HG03280 (cell line): ENCODE measurements around the gene CCL22.
"Not testable (repeated sequence)": the region's sequence is repeated elsewhere in the genome, so short reads cannot be mapped to it uniquely, and the experiment has no call there.

Experiments
- ATAC-seq: cut with Tn5 transposase; IDR thresholded peaks from one replicate; pipeline ENCODE4 v1.9.1; 2021; ENCODE audit warnings: mild to moderate bottlenecking, moderate library complexity; ENCODE audit not compliant: unreplicated experiment

The CCL22 gene, protein sequence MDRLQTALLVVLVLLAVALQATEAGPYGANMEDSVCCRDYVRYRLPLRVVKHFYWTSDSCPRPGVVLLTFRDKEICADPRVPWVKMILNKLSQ

DNA sequence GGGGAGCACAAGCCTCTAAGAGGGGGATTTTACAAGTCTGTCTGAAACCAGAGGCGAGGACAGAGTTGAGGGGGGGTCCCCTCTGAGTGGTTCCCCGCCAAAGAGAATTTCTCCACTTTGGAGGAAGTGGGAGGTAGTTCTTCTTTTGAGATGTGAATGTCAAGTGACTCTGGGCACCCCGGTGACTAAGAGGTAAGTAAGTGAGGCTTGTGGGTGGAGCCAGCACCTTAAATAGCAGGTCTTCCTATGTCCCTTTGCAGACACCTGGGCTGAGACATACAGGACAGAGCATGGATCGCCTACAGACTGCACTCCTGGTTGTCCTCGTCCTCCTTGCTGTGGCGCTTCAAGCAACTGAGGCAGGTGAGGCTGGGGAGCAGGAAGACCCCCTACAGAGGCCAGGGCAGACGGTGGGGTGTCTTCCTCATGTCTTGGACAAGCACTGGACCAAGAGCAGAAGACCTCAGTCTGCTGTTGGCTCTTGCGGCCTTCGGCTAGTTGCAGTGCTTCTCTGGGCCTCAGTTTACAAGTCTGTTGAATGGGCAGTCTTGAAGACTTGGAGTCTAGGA is at the start of gene CCL22:
CCL22 (plus strand) TSS at position 257 of the 569 bp plus-strand sequence; CDS start at position 291, 34 bp downstream.
- ATAC-seq = no peak

DNA sequence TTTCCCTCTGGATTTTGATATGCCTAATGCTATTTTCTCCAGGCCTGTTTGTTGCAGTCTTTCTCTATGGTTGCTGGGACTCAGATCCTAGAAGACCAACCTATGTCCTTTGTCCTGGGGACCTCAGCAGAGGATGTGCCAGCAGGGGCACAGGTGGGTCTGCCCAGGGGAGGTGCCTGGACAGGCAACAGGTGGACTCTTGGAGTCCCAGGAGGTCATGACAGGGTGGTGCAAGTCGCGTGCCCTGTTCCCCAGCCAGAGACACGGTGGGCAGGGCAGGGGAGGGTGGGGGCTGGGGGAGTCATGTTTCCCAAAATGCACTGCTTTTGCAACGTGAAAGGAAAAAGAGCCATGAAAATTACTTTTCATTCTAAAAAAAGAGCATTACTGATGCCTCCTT is 47.8 kb upstream of the CCL22 start:
- no peak for ATAC-seq

DNA sequence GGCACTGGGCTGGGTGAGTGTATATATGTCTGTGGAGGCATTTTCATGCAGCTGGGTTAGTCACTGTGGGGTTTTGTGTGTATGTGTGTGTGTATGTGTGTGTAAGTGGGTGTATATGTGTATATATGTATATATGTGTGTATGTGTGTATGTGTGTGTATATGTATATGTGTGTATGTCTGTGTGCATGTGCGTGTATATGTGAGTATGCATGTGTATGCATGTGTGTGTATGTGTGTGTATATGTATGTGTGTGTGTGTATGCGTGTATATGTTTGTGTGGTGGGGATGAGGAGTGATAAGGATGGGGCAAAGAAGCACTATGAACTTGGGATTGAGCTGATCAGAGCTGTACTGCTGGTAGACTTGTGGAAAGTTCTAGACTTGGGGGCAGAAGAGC is 45.1 kb upstream of the CCL22 start:
- no peak for ATAC-seq

DNA sequence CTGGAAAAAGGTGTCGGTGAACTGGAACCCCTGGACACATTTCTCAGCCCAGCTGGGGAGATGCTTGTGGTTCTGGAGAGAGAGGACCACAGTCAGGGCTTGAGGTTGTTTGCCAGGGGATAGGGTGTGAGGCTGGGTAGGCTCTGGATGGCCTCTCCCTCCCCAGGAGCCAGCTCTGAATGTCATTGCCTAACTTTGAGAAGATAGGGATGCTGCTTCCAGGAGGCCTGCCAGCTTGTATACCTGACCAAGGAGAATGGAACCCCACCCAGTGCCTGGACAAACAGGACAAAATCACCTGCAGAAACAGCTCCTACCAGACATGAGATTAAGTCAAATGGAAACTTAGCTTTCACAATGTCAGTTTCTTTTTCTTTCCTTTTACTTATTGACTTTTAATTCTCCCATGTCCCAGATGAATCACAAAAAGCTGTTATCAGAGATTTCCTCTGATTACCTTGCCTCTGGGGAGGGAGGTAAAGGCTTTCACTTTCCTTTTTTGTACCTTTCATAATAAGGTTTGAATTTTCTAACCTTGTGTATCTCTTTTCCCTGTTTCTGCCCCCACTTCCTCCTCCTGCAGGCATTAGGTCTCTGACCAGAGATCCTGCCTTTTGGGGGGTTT is 44.3 kb upstream of the CCL22 start:
- no peak for ATAC-seq

DNA sequence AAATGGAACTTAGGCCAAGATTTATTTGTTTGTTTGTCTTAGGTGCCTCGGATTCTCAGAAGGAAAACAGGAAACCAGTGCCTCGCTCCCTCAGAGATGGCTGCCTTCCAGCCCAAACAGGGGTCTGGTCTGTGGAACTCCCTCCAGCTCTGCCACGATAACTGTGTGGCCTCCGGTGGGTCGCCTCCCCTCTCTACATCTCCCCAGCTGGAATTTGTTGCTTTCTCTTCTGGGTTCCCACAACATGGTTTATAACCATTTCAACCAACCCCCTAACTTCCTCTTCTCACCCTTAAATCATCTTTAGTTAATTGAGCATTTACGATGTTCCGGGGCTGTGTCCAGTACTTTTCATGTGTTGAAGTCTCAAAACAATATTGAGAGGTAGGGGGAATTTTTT is 43.2 kb upstream of the CCL22 start:
- no peak for ATAC-seq

DNA sequence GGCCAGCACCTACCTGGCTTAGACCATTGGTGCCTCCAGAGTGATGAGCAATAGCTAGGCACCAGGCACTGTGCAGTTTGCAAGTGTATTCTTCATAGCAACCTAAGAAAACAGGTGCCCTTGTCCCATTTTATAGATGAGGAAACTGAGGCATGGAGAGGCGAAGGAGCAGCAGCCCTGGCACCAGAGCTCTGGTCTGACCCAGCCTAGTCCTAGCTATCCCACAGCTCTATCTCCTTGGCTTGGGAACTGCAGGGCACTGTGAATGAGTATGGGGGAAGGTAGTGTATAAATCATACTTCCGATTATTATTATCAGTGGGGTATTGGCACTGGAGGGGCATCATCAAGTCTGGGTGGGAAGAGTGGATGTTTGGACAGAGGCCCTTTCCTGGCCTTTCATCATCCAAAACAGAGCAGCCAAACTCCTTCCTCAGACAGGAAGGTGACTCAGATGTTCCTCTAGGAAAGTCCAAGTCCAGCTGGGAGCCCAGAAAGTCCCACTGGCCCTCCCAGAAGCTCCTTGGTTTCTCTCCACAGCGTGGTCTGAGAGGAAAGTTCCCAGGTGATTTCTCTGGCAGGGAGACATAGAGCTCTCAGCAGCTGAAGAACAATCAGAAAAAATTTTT is 42.1 kb upstream of the CCL22 start:
- no peak for ATAC-seq

DNA sequence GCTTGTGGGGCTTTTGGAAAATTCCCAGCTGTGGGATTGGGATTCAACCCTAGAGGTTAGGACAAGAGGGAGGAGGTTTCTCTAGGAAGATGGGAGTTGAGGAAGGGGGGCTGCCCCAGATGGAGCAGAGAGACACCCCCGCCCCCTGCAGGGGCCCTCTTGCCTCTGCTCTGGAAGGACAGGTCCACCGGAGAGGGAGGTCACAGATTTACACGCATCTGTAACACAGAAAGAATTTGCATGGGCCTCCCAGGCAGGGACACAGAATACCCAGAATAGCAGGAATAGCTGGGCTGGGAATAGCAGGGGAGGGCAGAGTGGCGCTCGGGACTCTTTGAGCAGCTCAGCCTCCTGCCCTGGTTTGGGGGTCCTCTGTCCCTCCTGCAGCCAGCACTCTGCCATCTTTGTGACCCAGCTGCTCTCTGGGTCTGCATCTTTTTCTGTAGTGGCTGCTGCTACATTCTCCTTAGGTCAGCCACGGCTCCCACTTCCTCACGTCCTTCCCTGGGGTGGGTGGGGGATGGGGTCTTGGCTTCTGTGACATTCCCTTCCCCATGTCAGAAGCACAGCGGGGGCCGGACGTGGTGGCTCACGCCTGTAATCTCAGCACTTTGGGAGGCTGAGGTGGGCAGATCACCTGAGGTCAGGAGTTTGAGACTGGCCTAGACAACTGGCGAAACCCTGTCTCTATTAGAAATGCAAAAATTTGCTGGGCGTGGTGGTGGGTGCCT is 40.2 kb upstream of the CCL22 start:
- no peak for ATAC-seq

DNA sequence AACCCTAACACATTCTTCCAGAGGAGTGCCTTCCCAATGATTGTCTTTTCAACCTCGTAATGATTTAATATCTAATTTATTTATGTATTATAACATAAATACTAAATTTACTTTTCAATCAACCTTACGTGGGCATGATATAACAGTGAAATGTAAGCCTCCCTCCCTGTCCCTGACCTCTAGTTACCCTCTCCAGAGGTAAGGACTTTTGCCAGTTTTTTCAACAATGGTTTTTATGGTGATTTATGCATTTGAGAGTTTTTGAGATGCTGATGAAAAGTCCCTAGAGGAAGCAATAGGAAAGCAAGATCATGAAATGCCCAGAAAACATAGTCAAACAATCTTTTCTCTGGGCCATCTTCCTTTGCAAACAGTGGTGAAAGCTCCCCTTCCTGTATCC is 38.9 kb upstream of the CCL22 start:
- no peak for ATAC-seq

DNA sequence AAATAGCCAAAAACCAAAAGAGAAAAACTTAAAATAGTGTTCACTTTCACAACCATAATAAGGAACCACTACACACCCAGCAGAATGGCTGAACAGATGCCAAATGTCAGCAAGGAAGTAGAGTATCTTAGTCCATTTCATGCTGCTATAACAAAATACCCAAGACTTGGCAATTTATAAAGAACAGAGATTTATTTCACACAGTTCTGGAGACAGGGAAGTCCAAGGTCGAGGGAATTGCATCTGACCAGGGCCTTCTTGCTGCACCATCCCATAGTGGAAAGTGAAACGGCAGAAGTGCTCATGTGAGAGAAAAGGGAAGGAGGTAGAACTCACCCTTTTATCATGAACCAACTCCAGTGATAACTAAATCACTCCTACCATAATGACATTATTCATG is 33.8 kb upstream of the CCL22 start:
- ATAC-seq = no peak

DNA sequence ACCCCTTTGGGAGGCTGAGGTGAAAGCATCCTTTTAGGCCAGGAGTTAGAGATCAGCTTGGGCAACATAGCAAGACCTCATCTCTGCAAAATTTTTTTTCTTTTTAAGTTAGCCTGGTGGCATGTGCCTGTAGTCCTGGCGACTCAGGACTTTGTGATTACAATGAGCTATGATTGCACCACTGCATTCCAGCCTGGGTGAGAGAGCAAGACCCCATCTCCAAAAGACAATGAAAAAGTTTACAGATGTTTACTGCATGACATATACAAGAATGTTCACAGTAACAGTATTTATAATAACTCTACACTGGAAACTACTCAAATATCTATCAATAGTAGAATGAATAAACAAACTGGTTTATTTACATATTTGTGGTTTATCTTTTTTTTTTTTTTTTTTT is 33.1 kb upstream of the CCL22 start:
- ATAC-seq = no peak

DNA sequence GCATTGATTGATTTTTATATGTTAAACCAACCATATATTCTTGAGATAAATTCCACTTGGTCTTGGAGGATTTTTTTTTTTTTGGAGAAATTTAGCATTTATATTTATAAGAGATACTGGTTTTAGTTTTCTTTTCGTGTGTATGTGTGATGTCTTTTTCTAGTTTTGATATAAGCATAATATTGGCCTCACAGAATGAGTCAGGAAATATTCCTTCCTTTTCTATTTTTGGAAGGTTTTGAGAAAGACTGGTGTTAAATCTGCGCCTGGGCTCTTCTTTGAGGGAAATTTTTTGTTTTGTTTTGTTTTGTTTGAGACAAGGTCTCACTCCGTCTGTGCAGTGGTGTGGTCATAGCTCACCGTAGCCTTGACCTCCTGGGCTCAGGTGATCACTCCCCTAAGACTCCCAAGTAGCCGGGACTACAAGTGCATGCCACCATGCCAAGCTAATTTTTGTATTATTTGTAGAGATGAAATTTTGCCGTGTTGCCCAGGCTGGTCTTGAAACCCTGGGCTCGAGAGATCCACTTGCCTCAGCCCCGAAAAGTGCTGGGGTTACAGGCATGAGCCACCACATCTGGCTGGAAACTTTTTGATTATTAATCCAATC is 28.8 kb upstream of the CCL22 start:
- ATAC-seq = no peak

DNA sequence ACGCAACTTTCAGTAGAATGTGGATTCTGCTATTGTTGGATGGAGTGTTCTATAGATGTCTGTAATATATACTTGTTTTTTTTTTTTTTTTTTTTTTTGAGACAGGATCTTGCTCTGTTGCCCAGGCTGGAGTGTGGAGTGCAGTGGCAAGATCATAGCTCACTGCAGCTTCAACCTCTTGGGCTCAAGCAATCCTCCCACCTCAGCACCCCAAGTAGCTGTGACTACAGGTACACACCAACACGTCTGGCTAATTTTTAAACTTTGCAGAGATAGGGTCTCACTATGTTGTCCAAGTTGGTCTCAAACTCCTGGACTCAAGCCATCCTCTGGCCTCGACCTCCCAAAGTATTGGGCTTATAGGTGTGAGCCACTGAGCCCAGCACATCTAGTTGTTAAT is 27.2 kb upstream of the CCL22 start:
- ATAC-seq = no peak

DNA sequence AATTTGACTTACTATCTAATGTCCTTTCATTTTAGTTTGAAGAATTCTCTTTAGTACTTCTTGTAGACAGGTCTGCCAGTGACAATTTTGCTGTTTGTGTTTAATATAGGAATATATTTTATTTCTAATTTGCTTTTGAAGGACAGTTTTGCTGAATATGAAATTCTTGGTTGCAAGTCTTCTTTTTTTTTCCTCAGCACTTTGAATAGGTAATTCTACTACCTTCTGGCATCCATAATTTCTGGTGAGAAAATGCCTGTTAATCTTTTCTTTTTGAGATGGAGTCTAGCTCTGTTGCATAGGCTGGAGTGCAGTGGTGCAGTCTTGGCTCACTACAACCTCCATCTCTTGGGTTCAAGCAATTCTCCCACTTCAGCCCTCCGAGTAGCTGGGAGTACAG is 25.2 kb upstream of the CCL22 start:
- ATAC-seq = no peak

DNA sequence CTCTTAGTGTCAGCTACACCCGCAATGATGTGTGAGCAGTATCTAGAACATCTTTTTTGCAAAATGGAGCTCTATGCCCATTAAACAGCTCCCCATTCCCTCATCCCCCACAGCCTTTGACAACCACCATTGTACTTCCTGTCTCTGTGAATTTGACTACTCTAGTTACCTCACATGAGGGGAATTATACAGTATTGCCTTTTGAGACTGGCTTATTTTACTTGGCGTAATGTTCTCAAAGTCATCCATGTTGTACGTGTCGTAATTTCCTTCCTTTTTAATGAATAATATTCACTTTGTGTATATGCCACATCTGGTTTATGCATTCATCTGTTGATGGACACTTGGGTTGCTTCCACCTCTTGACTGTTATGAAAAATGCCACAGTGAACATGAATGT is 23.2 kb upstream of the CCL22 start:
- ATAC-seq = no peak

DNA sequence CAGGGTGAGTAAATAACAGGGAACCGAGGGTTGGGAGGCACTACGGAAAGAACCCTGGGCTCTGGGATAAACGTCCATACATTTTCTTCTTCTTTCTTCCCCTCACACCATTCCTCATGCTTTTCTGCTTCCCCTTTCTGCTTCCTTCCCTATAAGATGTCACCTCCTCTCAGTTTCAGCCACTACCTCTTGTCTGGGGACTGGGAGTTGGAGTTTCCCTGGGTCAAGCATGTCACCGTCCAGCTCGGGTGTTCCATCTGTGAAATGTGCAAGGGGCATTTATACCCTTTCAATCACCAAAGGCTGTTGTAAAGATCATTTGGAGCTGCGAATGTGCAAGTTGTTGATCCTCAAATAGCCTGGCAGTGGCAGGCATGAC is 17.5 kb upstream of the CCL22 start:
- no peak for ATAC-seq

DNA sequence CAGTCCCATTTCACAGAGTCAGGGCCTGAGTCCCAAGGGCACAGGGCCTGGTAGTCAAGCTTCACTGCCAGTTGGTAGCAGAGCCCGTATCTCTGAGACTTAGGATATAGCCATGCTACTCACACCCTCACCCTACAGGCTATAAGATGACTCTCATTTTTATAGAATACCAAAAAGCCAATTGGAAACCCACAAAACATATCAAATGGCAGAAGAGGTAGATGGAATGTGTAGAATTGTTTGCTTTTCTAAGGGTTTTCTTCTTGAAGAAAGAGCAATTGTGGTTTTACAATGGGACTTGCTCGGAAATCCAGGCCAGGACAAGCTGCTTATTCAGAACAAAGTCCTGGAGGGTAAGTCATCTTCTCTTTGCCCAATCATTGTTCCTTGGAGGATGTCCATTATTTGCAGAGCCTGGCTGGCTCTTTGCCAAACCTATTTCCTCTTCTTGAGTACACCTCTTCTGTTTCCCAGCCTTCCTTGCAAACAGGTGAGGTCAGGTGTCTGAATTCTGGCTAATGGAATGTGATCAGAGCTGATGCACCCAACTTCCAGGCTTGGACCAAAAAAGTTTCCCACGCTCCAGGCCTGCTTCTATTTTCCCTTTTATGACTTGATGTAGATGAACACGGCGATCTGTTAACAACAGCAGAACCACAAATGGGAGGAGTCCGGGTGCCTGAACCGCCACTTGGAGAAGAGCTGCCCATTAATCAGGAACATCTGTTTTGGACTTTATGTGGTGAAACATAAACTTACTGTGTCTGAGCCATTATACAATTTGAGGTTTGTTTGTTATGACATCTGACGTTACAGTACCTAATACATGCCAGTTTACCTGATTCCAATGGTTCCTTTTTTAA is 16.9 kb upstream of the CCL22 start:
- ATAC-seq = no peak

DNA sequence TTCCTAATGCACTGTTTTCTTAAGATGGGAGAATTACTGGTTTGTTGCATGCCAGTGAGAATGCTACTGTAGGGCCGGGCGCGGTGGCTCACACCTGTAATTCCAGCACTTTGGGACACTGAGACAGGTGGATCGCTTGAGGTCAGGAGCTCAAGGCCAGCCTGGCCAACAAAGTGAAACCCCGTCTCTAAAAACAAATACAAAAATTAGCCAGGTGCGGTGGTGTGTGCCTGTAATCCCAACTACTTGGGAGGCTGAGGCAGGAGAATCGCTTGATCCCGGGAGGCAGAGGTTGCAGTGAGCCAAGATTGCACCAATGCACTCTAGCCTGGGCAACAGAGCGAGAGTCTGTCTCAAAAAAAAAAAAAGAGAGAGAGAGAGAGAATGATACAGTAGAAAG is 16.0 kb upstream of the CCL22 start:
- not testable (repeated sequence) for ATAC-seq

DNA sequence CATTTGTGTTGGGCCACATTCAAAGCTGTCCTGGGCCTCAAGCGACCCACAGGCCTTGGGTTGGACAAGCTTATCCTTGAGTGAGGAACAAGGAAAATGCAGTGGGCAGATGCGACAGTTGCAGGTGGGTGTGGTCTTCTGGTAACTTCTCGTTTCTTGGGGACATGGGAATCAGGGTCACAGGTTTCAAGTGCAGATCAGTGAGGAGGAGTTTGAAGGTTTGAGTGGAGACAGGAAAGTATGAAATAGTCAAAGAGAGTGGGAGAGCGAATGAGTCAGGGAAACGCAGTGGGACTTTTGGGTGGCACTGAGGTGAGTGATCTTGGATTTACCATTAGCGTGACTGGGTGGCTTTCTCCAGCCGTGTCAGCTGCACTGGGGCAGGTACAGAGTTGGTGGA is 15.4 kb upstream of the CCL22 start:
- ATAC-seq = no peak

DNA sequence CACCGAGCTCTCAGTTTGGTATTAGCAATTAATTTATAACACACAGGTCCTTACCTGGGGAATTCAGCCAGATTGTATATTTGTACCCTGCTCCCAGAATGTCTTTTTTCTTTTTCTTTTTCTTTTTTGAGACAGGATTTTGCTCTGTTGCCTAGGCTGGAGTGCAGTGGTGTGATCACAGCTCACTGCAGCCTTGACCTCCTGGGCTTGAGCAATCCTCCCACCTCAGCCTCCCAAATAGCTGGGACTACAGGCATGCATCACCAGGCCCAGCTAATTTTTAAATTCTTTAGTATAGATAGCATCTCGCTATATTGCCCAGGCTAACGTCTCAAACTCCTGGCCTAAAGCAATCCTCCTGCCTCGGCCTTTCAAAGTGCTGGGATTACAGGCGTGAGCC is 14.5 kb upstream of the CCL22 start:
- ATAC-seq = not testable (repeated sequence)

DNA sequence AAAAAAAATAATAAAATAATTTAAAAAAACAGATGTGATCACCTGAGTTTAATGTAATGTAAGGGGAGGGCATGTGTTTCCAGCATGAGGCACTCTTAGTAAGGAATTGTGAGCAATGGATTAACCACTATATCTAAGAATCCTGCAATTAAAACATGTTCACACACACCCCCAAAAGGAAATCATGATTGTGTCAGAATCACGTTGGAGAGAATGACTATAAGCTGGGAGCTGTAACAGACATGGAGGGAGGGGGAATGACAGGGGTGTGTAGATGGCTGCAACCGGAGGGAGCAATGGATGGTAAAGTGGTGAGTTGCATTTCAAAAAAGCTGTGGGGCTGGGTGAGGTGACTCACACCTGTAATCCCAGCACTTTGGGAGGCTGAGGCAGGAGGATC is 13.6 kb upstream of the CCL22 start:
- no peak for ATAC-seq
